Stimulated activated CD8-positive, alpha-beta memory T cell treated with anti-CD3 and anti-CD28 coated beads, Interleukin-12 subunit alpha, Interleukin-12 subunit beta, amount 100 ng/mL, for 1 hour (primary cell): ENCODE data around the gene REST.

ENCODE experiments used
- DNase-seq: peaks from one replicate; pipeline ENCODE4 v3.0.0-alpha.2; 2020; ENCODE audit warnings: low read depth

REST gene

GRCh38 chr4:56978750-56979303 lies 71.1 kb downstream of the REST start, which contains the start of gene POLR2B:
Gene POLR2B, plus strand, starts transcription at chr4:56978896. Its CDS starts 90 bp downstream, at chr4:56978986.
- peak; percentile 75 for DNase-seq

GRCh38 chr4:56979421-56980072 lies 71.8 kb downstream of the REST start:
- DNase-seq, result peak; percentile 13

- no peak for DNase-seq
Measured at GRCh38 chr4:56981795-56982201, 74.1 kb downstream of the REST start.

GRCh38 chr4:56986192-56986591 lies 78.5 kb downstream of the REST start:
- DNase-seq, result no peak

DNA sequence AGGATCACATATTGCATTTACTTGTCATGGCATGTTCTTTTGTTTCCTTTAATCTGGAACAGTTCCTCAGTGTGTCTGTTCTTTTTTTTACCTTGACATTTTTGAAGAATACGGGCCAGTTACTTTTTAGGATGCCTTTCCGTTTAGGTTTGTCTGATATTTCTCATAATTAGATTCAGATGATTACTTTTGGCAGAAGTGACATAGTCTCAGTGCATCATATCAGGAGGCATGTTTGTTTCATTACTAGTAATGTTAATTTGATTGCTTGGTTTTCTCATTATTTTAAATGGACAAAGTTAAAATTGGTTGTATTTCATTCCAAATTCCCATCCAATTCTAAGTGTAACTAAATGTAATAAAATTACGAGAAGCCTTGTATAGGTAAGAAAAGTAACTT lies 79.3 kb downstream of the REST start:
- no peak for DNase-seq

DNA sequence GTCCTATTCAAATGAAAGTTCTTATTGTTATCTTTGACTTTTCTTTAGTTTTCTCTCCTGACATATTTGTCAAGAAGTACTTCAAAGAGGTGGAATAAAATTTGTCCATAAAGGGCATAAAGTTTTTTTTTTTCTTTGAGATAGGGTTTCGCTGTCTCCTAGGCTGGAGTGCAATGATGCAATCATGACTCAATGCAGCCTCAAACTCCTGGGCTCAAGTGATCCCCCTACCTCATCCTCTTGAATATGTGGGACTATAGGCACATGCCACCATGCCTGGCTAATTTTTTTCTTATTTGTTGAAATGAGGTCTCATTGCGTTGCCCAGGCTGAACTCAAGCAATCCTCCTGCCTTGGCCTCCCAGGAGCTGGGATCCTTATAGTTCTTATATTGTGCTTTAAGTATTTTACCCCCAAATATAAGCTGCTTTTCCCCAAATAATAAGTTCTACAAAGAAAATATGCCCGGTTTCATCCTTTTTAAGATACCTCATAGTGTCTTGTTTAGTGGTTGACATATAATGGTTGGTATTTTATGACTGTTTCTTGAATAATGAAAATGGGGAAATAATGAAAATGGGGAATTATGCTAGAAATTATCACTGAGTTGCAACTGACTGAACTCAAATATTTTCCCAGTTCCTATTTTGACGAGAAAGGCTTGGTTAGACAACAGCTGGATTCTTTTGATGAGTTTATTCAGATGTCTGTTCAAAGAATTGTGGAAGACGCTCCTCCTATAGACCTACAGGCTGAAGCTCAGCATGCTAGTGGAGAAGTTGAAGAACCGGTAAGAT lies 82.6 kb downstream of the REST start:
- no peak for DNase-seq

GRCh38 chr4:56995525-56995924 lies 87.8 kb downstream of the REST start:
- no peak for DNase-seq

GRCh38 chr4:56999751-57000150 lies 92.1 kb downstream of the REST start:
- DNase-seq, result no peak

DNA sequence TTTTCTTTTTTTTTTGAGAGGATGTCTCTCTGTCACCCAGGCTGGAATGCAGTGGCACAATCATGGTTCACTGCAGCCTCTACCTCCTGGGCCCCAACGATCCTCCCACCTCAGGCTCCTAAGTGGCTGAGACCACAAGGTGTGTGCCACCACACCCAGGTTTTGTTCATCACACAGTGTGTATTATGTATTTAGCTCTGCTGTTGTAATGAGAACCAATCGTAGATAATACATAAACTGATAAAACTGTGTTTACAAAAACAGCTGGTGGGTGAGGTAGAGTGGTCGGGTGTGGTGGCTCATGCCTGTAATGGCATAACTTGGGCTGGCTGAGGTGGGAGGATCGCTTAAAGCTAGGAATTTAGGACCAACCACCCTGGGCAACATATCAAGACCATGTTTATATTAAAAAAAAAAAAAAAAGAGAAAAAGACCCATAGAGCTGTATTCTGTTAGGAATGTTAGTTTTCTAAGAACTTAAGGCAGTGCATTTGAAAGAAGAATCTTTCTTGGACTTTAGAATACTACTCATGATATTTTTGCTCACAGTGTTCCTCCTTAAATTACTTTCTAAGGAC lies 105.9 kb downstream of the REST start:
- DNase-seq, result no peak
